SHP77 treated with DMSO at 0.1 percent for 48 hours (cell line): ENCODE measurements around the gene SOD1.
"Not testable (repeated sequence)": the region's sequence is repeated elsewhere in the genome, so short reads cannot be mapped to it uniquely, and the experiment has no call there.

Source experiments
- DNase-seq: peaks from one replicate; lab custom pipeline; 2025; lab: John Stamatoyannopoulos, UW

SOD1 gene

DNA sequence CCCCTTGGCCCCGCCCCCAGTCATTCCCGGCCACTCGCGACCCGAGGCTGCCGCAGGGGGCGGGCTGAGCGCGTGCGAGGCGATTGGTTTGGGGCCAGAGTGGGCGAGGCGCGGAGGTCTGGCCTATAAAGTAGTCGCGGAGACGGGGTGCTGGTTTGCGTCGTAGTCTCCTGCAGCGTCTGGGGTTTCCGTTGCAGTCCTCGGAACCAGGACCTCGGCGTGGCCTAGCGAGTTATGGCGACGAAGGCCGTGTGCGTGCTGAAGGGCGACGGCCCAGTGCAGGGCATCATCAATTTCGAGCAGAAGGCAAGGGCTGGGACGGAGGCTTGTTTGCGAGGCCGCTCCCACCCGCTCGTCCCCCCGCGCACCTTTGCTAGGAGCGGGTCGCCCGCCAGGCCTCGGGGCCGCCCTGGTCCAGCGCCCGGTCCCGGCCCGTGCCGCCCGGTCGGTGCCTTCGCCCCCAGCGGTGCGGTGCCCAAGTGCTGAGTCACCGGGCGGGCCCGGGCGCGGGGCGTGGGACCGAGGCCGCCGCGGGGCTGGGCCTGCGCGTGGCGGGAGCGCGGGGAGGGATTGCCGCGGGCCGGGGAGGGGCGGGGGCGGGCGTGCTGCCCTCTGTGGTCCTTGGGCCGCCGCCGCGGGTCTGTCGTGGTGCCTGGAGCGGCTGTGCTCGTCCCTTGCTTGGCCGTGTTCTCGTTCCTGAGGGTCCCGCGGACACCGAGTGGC is at the start of gene SOD1:
Gene SOD1, plus strand, starts transcription at position 158 of the 723 bp plus-strand sequence. Its CDS starts 77 bp downstream, at position 235.
- peak; percentile 67 for DNase-seq

DNA sequence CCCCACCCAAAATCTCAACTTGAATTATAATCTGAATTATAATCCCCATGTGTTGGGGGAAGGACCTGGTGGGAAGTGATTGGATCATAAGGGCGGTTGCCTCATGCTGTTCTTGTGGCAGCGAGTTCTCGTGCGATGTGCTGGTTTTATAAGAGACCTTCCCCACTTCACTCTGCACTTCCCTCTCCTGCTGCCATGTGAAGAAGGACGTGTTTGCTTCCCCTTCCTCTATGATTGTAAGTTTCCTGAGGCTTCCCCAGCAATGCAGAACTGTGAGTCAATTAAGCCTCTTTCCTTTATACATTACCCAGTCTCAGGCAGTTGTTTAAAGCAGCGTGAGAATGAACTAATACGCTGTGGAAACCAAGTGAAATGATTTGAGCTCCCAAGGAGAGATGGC is 48.0 kb upstream of the SOD1 start:
- DNase-seq: no peak

DNA sequence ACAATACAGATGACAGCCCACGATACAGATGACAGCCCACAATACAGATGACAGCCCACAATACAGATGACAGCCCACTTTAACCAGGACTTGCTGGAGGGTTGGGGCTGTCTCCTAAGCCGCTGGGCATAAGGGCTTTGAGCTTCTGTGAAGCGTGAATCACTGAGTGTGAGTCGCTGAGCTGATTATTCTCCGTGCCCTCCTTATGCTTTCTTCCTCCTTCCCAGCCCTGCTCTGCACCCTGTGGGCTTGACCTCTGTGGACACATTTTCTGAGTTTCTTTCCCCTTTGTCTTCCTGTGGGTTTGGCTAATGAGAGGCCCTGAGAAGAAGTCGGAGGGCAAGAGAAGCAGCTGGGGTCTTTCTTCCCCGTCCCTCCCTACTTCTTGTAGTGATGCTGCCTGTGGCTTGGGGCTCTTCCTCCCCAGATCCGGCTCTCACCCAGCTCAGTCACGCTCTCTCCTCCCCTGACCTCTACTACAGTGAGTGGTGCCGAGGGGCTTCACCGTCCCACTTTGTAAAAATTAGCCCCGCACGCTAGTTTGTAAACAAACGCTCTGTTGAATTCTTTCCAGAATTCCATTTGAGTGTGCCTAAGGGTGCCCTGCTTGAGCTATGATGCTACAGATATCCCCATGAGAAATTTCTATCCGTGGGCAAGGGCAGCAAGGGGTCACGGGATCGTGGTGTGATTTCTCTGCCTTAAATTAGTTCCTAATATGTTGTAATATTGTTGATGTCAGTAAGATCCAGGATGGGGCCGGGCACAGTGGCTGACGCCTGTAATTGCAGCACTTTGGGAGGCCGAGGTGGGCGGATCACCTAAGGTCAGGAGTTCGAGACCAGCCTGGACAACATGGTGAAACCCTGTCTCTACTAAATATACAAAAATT is 46.4 kb upstream of the SOD1 start:
- no peak for DNase-seq

DNA sequence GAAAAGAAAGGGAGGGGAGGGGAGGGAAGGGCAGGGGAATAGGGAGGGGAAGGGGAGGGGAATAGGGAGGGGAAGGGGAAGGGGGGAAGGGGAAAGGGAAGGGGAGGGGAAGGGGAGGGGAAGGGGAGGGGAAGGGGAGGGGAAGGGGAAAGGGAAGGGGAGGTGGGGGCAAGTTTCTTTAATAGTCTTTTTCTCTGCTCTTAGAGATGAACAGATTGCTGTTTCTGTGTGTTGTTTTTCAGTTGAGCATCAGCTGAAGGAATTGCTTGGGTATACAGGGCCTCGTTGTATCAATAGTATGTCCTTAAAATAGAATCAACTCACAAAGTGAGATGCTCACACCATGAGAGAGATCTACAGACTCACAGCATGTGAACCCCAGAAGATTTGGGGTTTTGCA is 44.8 kb upstream of the SOD1 start:
- DNase-seq: no peak

DNA sequence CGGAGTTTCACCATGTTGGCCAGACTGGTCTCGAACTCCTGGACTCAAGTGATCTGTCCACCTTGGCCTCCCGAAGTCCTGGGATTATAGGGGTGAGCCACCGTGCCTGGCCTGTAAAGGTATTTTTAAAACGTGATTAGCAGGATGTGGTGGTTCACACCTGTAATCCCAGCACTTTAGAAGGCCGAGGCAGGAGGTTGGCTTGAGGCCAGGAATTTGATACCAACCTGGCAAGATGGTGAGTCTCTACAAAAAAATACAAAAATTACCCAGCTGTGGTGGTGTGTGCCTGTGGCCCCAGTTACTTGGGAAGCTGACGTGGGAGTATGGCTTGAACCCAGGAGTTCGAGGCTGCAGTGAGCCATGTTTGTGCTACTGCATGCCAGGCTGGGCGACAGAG is 43.3 kb upstream of the SOD1 start:
- DNase-seq: no peak

DNA sequence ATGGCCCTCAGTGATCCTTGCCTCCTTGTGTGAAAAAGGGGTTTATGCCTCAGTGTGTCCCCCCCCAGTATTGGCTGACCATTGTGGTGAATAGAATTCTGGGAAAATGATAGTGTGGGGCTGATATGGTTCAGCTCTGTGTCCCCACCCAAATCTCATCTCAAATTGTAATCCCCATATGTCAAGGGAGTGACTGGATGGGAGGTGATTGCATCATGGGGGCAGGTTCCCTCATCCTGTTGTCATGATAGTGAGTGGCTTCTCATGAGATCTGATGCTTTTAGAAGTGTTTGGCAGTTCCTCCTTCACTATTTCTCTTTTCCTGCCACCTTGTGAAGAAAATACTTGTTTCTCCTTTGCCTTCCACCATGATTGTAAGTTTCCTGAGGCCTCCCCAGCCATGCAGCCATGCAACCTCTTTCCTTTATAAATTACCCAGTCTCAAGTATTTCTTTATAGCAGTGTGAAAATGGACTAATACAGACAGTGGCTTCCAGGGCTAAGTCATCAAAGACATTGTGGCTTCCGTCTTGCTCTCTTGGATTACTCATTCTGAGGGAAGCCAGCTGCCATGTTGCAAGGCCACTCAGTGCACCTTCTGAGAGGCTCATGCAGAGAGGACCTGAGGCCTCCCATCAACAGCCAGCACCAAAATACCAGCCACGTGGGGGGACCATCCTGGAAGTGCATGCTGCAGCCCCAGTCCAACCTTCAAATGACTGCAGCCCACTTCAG is 40.6 kb upstream of the SOD1 start:
- DNase-seq: no peak

DNA sequence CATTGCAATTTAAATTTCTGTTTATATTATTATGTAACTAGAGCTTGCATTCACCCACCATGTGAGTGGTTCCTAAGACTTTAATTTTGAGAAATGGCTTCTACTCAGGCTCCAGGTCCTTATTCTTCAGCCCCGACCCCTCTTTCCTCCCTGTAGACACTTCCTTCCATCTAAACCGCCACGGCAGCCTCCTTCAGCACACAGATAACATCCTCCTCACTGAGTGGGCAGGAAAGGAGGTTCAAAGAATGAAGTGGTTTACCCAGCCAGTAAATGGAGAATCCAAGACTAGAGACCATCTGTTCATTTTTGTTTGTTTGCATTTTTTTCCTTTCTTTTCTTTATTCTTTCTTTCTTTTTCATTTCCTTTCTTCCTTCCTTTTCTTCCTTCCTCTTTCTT is 37.1 kb upstream of the SOD1 start:
- DNase-seq: no peak

DNA sequence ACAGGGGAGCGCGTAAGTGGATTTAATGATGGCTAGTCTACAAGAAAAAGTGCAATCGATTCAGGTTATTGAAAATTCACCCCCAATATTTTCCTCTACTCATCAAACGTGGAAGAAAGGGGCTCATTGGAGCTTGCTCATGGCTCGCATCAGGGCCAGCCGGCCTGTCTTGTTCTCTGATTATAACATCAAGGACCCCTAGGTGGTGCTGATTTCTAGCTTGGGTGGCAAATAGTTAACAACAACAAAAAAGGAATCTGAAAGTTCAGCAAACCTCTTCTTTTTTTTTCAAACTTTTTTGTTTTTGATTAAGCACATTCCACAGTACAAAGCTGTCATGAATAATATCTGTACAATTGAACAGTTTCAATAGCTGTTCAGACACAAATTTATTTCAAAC is 35.8 kb upstream of the SOD1 start:
- DNase-seq: no peak

DNA sequence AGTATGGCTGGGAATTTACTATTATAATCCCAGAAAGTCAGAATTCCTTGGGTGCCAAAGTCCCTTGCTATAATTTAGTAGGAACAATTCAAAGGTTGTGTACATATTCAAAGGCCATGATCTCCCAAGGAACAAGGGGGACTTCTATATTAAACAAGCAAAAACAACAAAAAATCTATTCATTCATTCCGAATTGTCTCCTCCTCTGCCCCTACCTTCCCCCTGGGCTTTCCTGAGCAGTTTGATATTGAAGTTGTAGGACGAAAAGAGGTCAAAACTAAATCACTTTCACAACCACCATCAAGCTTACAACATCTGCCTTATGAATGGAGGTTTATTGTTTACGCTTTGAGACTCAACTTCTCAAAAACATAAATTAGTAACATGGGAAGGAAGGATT is 35.3 kb upstream of the SOD1 start:
- no peak for DNase-seq

DNA sequence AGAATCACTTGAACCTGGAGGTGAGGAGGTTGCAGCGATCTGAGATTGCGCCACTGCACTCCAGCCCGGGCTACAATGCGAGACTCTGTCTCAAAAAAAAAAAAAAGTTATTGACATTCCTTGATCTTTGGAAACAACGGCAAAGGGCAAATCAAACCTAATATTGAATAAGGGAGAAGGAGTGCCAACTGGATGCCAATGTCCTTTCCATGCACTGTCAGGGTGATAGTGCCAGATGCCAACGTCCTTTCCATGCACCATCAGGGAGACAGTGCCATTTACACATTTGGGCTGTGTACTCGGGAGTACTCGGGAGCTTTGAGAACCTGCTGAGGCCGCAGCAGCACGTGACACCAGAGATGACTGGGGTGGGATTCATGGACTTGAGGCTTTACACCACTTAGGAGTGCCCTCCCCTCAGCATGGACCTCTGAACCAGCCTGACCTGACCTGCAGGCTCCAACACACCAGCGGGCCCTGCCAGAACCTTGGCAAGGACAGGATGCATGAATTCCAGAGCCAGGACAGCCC is 34.5 kb upstream of the SOD1 start:
- DNase-seq: no peak

DNA sequence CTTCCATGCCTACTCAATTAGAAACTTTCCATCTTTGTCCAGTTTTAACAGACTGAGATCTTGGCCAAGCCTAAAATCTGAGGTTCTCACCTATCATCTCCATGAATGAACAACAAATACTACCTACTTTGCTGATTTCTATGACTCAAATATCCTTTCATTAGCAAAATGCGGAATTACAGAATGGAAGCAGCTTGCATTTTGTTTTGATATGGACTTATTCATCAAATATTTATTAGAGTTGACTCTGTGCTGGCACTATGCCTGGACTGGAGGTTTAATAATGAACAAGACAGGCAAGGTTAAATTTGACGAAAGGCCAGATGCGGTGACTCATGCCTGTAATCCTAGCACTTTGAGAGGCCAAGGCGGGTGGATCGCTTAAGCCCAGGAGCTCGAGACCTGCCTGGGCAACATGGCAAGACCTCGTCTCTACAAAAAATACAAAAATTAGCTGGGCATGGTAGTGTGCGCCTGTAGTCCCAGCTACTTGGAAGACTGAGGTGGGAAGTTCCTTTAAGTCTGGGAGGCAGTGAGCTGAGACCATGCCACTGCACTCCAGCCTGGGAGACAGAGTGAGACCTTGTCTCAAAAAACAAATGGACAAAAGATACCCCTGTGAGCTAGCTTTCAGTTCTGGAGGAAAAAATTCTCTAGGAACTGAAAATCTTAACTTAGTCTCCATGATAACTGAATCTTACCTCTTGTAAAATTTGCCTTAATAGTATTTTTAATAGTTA is 29.4 kb upstream of the SOD1 start:
- DNase-seq: no peak

DNA sequence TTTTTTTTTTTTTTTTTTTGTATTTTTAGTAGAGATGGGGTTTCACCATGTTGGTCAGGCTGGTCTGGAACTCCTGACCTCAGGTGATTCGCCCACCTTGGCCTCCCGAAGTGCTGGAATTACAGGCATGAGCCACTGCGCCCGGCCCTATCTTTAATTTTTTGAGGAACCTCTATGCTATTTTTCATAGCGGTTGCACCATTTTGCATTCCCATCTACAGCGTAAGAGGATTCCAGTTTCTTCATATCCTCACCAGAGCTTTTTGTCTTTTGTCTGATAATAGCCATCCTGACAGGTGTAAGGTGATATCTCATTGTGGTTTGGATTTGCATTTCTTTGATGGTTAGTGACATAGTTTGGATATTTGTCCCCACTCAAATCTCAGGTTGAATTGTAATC is 27.6 kb upstream of the SOD1 start:
- DNase-seq: not testable (repeated sequence)

DNA sequence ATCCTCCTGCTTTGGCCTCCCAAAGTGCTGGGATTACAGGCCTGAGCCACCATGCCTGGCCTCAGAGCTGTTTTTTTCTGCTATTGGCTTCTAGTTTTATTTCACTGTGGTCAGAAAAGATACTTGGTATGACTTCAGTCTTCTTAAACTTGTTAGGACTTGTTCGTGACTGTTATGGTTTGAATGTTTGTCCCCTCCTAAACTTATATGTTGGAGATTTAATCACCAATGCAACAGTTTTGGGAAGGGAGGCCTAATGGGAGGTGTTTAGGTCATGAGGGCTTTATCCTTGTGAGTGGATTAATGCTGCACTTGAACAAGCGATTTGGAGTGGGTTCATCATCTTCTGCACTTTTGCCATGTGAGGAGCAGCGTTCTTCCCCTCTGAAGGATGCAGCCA is 24.5 kb upstream of the SOD1 start:
- no peak for DNase-seq

DNA sequence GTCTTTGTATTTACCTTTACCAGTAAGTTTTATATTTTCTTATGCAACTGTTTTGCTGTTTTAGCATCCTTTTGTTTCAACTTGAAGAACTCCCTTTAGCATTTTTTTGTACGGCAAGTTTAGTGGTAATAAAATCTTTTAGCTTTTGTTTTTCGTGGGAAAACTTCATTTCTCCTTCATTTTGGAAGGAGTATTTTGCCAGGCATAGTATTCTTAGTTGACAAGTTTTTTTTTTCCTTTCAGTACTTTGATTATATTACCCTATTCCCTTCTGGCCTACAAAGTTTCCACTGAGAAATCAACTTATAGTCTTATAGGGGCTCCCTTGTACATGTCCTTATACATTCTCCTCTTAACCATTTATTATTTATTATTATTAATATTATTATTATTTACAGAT is 22.6 kb upstream of the SOD1 start:
- DNase-seq: no peak

DNA sequence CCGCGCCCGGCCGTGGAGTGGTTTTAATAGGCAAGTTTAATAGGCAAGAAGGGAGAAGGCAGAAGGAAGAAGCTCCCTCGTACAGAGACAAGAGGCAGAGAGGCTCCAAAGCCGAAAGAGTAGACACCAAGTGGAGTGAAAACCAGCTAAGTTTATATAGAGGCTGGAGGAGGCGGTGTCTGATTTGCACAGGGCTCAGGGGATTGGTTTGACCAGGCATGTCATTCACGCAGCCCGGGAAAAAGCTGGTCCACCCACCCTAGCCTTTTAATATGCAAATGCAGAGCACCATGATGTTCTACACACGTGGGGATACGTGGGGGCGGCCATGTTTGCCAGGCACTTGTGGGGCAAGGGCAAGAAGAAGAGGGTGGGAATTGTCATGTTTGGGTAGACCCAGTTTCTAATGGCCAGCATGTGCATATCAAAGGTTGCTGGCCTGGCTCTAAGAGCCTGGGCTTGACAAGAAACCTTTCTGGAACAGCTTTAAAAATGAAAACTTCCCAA is 18.0 kb upstream of the SOD1 start:
- no peak for DNase-seq

DNA sequence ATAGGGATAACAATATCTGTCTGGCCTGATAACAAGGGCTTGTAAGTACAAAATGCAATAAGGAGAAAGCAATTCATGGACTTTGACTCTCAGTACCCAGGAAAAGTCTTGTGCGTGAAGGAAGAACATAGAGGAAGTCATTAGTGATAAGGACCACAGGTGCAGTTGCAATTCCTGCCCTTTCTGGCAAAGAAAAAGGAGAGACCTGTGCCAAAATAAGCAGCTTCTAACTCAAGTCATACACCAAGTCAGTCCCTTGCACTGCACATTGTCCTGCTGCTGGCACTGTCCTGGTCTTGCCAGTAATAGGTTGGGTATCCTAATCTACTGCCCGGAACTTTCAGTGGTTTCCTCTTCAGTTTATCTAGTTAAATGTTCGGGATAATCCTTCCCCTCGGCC is 14.8 kb upstream of the SOD1 start:
- no peak for DNase-seq

DNA sequence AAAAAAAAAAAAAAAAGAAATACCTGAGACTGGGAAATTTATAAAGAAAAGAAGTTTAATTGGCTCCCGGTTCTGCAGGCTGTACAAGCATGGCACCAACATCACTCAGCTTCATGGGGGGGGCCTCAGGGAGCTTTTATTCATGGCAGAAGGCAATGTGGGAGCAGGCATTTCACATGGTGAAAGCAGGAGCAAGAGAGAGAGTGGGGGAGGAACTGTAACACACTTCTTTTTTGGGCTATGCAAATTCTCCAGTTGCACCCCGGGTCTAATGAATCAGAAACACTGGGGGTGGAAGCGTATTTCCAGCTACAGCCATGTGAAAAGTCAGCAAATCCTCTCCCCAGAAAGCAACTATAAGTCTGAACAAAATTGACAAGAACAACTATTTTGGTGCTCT is 11.8 kb upstream of the SOD1 start:
- no peak for DNase-seq

DNA sequence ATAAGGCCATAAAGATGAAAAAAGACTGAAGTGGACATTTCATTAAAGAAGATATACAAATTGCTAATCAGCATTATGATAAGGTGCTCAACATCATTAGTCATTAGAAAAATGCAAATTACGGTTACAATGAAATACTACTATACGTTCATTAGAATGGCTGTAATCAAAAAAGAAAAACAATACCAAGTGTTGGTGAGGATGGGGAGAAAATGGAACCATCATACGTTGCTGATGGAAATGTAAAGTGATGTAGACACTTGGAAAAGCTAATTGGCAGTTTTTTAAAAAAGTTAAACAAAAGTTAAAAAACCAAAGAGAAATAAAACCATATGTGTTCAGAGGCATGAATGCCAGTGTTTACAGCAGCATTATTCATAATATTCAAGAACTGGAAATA is 8.6 kb upstream of the SOD1 start:
- no peak for DNase-seq

DNA sequence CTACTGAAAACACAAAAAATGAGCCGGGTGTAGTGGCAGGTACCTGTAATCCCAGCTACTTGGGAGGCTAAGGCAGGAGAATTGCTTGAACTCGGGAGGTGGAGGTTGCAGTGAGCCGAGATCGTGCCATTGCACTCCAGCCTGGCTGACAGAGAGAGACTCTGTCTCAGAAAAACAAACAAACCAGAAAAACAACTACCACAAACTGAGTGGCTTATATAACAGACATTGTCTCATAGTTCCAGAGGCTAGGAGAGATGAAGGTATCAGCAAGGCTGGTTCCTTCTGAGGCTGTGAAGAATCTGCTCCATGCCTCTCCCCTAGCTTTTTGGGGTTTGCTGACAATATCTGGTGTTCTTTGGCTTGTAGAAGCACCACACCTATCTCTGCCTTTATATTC is 8.0 kb upstream of the SOD1 start:
- not testable (repeated sequence) for DNase-seq

DNA sequence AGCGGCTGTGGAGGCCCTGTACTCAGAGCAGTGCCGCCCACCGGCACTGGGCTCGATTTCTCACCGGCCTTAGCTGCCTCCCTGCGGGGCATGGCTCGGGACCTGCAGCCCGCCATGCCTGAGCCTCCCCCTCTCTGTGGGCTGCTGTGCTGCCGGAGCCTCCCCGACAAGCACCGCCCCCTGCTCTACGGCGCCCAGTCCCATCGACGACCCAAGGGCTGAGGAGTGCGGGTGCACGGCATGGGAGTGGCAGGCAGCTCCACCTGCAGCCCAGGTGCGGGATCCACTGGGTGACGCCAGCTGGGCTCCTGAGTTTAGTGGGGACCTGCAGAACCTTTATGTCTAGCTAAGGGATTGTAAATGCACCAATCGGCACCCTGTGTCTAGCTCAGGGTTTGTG is 5.2 kb upstream of the SOD1 start:
- no peak for DNase-seq

DNA sequence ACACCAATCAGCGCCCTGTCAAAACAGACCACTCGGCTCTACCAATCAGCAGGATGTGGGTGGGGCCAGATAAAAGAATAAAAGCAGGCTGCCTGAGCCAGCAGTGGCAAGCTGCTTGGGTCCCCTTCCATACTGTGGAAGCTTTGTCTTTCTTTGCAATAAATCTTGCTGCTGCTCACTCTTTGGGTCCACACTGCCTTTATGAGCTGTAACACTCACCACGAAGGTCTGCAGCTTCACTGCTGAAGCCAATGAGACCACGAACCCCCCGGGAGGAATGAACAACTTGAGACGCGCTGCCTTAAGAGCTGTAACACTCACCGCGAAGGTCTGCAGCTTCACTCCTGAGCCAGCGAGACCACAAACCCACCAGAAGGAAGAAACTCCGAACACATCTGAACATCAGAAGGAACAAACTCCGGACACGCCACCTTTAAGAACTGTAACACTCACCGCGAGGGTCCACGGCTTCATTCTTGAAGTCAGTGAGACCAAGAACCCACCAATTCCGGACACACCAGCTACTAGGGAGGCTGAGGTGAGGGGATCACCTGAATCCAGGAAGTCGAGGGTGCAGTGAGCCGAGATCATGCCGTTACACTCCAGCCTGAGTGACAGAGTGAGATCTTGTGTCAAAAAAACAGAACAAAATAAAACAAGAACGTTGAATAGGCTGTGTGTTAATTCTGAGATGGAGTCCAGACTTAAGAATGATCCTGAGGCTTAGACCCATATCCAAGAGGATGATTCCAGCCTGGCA is 4.5 kb upstream of the SOD1 start:
- not testable (repeated sequence) for DNase-seq
